CD4-positive, alpha-beta T cell (primary cell): ENCODE results near the gene ZBTB24. TPM values are rescaled to one million over a fixed set of nuclear protein-coding genes. Genes with fewer than 3 reads are reported as not detected.
"Not testable (repeated sequence)": the region's sequence is repeated elsewhere in the genome, so short reads cannot be mapped to it uniquely, and the experiment has no call there.

Source experiments
- ATAC-seq: fragments of 200-7000 bp; cut with Tn5 transposase; one replicate; pipeline ENCODE4 v1.10.0; 2022; ENCODE audit warnings: mild to moderate bottlenecking; ENCODE audit not compliant: poor library complexity
- CTCF ChIA-PET: fragments of 350-600 bp; sonication (Branson Sonifier 250); formaldehyde crosslinking; loops from one replicate; lab custom pipeline; 2021; ENCODE audit warnings: antibody characterized with exemption, inconsistent platforms; lab: Charles Lee
- POLR2A ChIA-PET: fragments of 350-600 bp; sonication (Branson Sonifier 250); formaldehyde crosslinking; loops from one replicate; lab custom pipeline; 2021; ENCODE audit warnings: antibody characterized with exemption, inconsistent platforms; lab: Charles Lee
- DNase-seq, 14 experiments: peaks; one replicate each; pipeline ENCODE4 v3.0.0-alpha.2; 2013 to 2020; ENCODE audit warnings: mixed read lengths in 2 of 14
- H3K27ac ChIP-seq, 2 donors: one replicate each; pipeline versions ENCODE4 v1.5.1 to v1.7.0; 2013; ENCODE audit warnings: low read length in 2 of 2, low read depth in 1 of 2, mild to moderate bottlenecking in 1 of 2
- H3K27me3 ChIP-seq, 2 experiments: 1 replicate in 1 of 2; 2 replicates in 1 of 2; pipeline versions ENCODE4 v1.6.1 to v1.7.0; 2013; ENCODE audit warnings: low read length in 2 of 2, control low read depth in 1 of 2, mild to moderate bottlenecking in 1 of 2, moderate library complexity in 1 of 2; ENCODE audit not compliant: insufficient read depth in 2 of 2, control insufficient read depth in 1 of 2
- H3K36me3 ChIP-seq: one replicate; pipeline ENCODE4 v1.6.1; 2013; ENCODE audit warnings: low read length, control low read depth; ENCODE audit not compliant: insufficient read depth
- H3K4me1 ChIP-seq: one replicate; pipeline ENCODE4 v1.6.1; 2013; ENCODE audit warnings: low read length, control low read depth; ENCODE audit not compliant: insufficient read depth
- H3K4me3 ChIP-seq: one replicate; pipeline ENCODE4 v1.5.1; 2013; ENCODE audit warnings: mild to moderate bottlenecking, low read length, moderate library complexity
- H3K9me3 ChIP-seq, 2 experiments: 1 replicate in 1 of 2; 2 replicates in 1 of 2; pipeline versions ENCODE4 v1.6.1 to v1.7.0; 2013; ENCODE audit warnings: low read length in 2 of 2, mild to moderate bottlenecking in 2 of 2, control low read depth in 1 of 2, moderate library complexity in 1 of 2; ENCODE audit not compliant: control insufficient read depth in 1 of 2, insufficient read depth in 1 of 2
- H3K27ac Mint-ChIP-seq: one replicate; pipeline ENCODE4 v1.8.0; 2020; ENCODE audit warnings: mixed read lengths
- H3K27me3 Mint-ChIP-seq: one replicate; pipeline ENCODE4 v1.8.0; 2021; ENCODE audit warnings: mixed read lengths
- H3K36me3 Mint-ChIP-seq: one replicate; pipeline ENCODE4 v1.8.0; 2021; ENCODE audit warnings: low read depth, mixed read lengths
- H3K4me1 Mint-ChIP-seq: one replicate; pipeline ENCODE4 v1.8.0; 2021; ENCODE audit warnings: low read depth, mixed read lengths
- H3K4me3 Mint-ChIP-seq: one replicate; pipeline ENCODE4 v1.8.0; 2020; ENCODE audit warnings: mild to moderate bottlenecking, mixed read lengths
- H3K9me3 Mint-ChIP-seq: one replicate; pipeline ENCODE4 v1.8.0; 2020; ENCODE audit warnings: mixed read lengths
- CTCF ChIP-seq: fragments of 200-600 bp; IDR thresholded peaks from one replicate; pipeline ENCODE4 v1.8.0; 2022; ENCODE audit warnings: antibody characterized with exemption, mild to moderate bottlenecking
- intact Hi-C, 2 experiments: fragments of 100-400 bp; cut with DNase I in 1 of 2; cut with micrococcal nuclease in 1 of 2; formaldehyde crosslinking; loops; one replicate each; pipeline versions ENCODE4 v1.15.1 to v1.9.0; 2023 to 2025; cut with DNase I, micrococcal nuclease
- total RNA-seq, 174 experiments: library from RNA in 2 of 174; stranded (reverse) in 2 of 174; gene quantifications; one replicate each; pipeline ENCODE4 v1.2.3 and lab custom pipeline; 2021 to 2026

The ZBTB24 gene
- total RNA-seq, 2 experiments from 2014 or later, result 10.4 to 10.5 TPM

- Mint-ChIP-seq H3K4me1 (peaks cover 62% of the 10 kb centered on the region), H3K27ac (peak overlapping the region; percentile 60), H3K27me3 (no peaks in the 10 kb centered on the region), H3K36me3 (peaks cover 57% of the 10 kb centered on the region), H3K4me3 (no peak overlapping the region), H3K9me3 (no peaks in the 10 kb centered on the region)
- Histone ChIP-seq H3K27ac (no peak overlapping the region), H3K27me3 (no peaks in the 10 kb centered on the region), H3K4me1 (peaks cover 29% of the 10 kb centered on the region), H3K9me3 (no peaks in the 10 kb centered on the region), H3K4me3 (no peak overlapping the region), H3K36me3 (peaks cover 51% of the 10 kb centered on the region)
- no peak for TF ChIP-seq CTCF
- intact Hi-C loops, result no loop called here
- DNase-seq, result peak in 1 of 14 experiments; percentile 37
- POLR2A ChIA-PET, result interaction anchor here (2.3 to 8.5 kb wide), 2 partner anchors 19 to 79 kb away, joined by 5 to 86 read pairs; partner anchors contain the start of genes CD164 and ZBTB24
- no peak for ATAC-seq
- CTCF ChIA-PET, result interaction anchor here (1.3 kb wide), 1 partner anchor 15 kb away, joined by 3 read pairs; no protein-coding TSS in a partner anchor
Observed at GRCh38 chr6:109461733-109462526, 21.1 kb downstream of the ZBTB24 start.

GRCh38 chr6:109461205-109461604 is 21.8 kb downstream of the ZBTB24 start:
- ATAC-seq, H3K27ac ChIP-seq, DNase-seq, H3K27me3 Mint-ChIP-seq, H3K9me3 Mint-ChIP-seq, H3K27me3 ChIP-seq, H3K4me3 Mint-ChIP-seq, H3K9me3 ChIP-seq, H3K4me3 ChIP-seq, intact Hi-C loops: not testable (repeated sequence)
- ChIA-PET POLR2A (interaction anchor here (2.3 to 9.5 kb wide), 3 partner anchors 18 to 79 kb away, joined by 5 to 137 read pairs (median 86); partner anchors contain the start of genes CD164, PPIL6, SMPD2 and ZBTB24), CTCF (interaction anchor here (1.3 to 1.9 kb wide), 3 partner anchors 8 to 79 kb away, joined by 3 to 9 read pairs (median 4); partner anchors contain the start of gene CD164)
- Mint-ChIP-seq H3K27ac (peak overlapping the region; percentile 31), H3K4me1 (peaks cover 64% of the 10 kb centered on the region), H3K36me3 (peaks cover 50% of the 10 kb centered on the region)
- H3K4me1 ChIP-seq, result peaks cover 35% of the 10 kb centered on the region
- H3K36me3 ChIP-seq, result peaks cover 44% of the 10 kb centered on the region

- TF ChIP-seq CTCF, result no peak
- CTCF ChIA-PET, result interaction anchor here (0.6 to 3.1 kb wide), 8 partner anchors 9 to 738 kb away, joined by 3 to 17 read pairs (median 4); partner anchors contain the start of genes CD164, PPIL6, SMPD2 and ZBTB24
- H3K36me3 Mint-ChIP-seq, result peaks cover 42% of the 10 kb centered on the region
- Histone ChIP-seq H3K27ac (peak overlapping the region in 1 of 2 donors; percentile 23), H3K4me3 (no peak overlapping the region), H3K4me1 (peaks cover 40% of the 10 kb centered on the region), H3K27me3 (no peaks in the 10 kb centered on the region), H3K36me3 (peaks cover 35% of the 10 kb centered on the region), H3K9me3 (no peaks in the 10 kb centered on the region)
- no peak overlapping the region for H3K4me3 Mint-ChIP-seq
- POLR2A ChIA-PET, result interaction anchor here (2.3 to 9.5 kb wide), 3 partner anchors 17 to 78 kb away, joined by 5 to 137 read pairs (median 86); partner anchors contain the start of genes CD164, PPIL6, SMPD2 and ZBTB24
- no peaks in the 10 kb centered on the region for H3K9me3 Mint-ChIP-seq
- ATAC-seq (no peak), DNase-seq (no peak)
- intact Hi-C loops, result no loop called here
- peak overlapping the region; percentile 31 for H3K27ac Mint-ChIP-seq
- H3K4me1 Mint-ChIP-seq, result peaks cover 55% of the 10 kb centered on the region
- H3K27me3 Mint-ChIP-seq, result no peaks in the 10 kb centered on the region
Observed at GRCh38 chr6:109460161-109460829, 22.7 kb downstream of the ZBTB24 start.
